ENCODE results near the gene RGMA.

RGMA gene

DNA sequence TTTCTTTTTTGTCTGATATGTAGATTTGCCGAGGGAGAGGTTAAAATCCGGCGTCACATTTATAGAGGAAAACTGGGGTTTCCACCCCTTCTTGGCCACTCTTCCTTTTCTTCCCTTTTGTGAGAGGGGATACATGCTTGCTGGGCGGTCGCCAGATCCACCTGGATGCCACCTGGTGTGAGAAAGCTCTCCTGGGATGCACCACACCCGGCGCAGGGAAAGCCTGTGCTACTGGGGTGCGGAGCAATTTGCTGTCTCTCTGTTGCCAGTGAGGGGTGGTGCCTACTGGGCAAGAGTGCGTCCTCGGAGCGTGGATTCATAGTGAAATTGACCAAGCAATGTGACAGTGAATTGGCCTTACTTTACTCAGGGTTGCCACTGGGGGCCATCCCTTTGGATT, 2.5 kb upstream of the RGMA start:
- H3K23ac ChIP-seq (ENCODE audit: low read length): no peak overlapping the region
- H3K9ac ChIP-seq (ENCODE audit: low read length): no peak overlapping the region
- H3K27me3 ChIP-seq (ENCODE audit: insufficient read depth, low read length, poor library complexity): peaks cover 14% of the 10 kb centered on the region
- no peak overlapping the region for H3K4me2 ChIP-seq (ENCODE audit: low read length)
- no peak overlapping the region for H3K4me3 ChIP-seq (ENCODE audit: low read length)
- no peaks in the 10 kb centered on the region for H3K79me1 ChIP-seq (ENCODE audit: low read length)
- H4K8ac ChIP-seq (ENCODE audit: low read depth, low read length): no peak overlapping the region
- no CpG with 5 or more reads among the region's 11 CpGs for WGBS (ENCODE audit: extremely low coverage, insufficient coverage, low lambda C conversion rate)
- no peak overlapping the region for H3K18ac ChIP-seq (ENCODE audit: low read length)
- no peak overlapping the region for H2BK120ac ChIP-seq (ENCODE audit: low read depth, low read length)
- no peak overlapping the region for H2AK5ac ChIP-seq (ENCODE audit: low read length)
- H3K36me3 ChIP-seq (ENCODE audit: control insufficient read depth, insufficient read depth, low read length): no peaks in the 10 kb centered on the region
- no peak overlapping the region for H3K27ac ChIP-seq (ENCODE audit: low read depth, low read length)
- no peaks in the 10 kb centered on the region for H3K79me2 ChIP-seq (ENCODE audit: control insufficient read depth, insufficient read depth, low read length)
- no peak overlapping the region for H2BK15ac ChIP-seq (replicated peaks; ENCODE audit: low read depth)
- H2BK5ac ChIP-seq (ENCODE audit: low read length): no peak overlapping the region
- no peak overlapping the region for H3K4ac ChIP-seq (ENCODE audit: low read depth, low read length)
- no peaks in the 10 kb centered on the region for H3K4me1 ChIP-seq (ENCODE audit: control insufficient read depth, low read depth, low read length)
- H4K5ac ChIP-seq (ENCODE audit: low read length): no peak overlapping the region
- no peak overlapping the region for H3K56ac ChIP-seq (ENCODE audit: low read length)
- no peak for DNase-seq

DNA sequence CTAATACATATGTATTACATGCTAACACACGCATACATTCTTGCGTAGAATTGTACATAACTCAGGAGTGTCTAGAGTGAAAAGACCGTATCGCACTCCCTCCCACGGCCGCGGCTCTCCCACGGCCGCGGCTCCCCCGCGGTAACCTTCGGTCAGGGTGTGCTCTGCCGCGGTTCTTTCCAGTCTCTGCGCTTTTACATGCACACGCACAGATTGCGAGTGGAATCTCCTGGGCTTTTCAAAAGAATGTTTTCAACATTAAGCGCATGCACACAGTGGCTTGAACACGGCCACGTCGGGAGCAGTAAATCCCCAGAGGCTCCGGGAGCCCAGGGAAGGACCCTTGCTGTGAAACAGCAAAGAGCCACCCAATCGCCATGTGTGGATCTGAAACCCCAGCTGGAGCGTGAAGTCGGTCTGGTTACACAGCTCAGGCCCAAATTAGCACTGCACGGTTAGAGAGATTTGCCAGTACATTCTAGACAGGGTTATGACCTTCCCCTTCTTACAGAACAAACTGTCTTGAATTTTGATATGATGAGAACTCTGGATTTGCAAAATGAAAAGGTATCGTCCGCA, 805 bp upstream of the RGMA start:
- Histone ChIP-seq H3K9ac (ENCODE audit: low read length) (no peak overlapping the region), H3K79me2 (ENCODE audit: control insufficient read depth, insufficient read depth, low read length) (no peaks in the 10 kb centered on the region), H2BK120ac (ENCODE audit: low read depth, low read length) (no peak overlapping the region), H3K18ac (ENCODE audit: low read length) (no peak overlapping the region), H3K56ac (ENCODE audit: low read length) (no peak overlapping the region), H4K8ac (ENCODE audit: low read depth, low read length) (no peak overlapping the region), H3K4me3 (ENCODE audit: low read length) (no peak overlapping the region), H3K4me1 (ENCODE audit: control insufficient read depth, low read depth, low read length) (no peaks in the 10 kb centered on the region), H3K4me2 (ENCODE audit: low read length) (peak overlapping the region; percentile 59), H2BK5ac (ENCODE audit: low read length) (no peak overlapping the region), H3K79me1 (ENCODE audit: low read length) (no peaks in the 10 kb centered on the region), H3K27ac (ENCODE audit: low read depth, low read length) (no peak overlapping the region), H4K5ac (ENCODE audit: low read length) (no peak overlapping the region), H3K27me3 (ENCODE audit: insufficient read depth, low read length, poor library complexity) (peaks cover 14% of the 10 kb centered on the region), H2BK15ac (replicated peaks; ENCODE audit: low read depth) (no peak overlapping the region), H3K23ac (ENCODE audit: low read length) (no peak overlapping the region), H3K36me3 (ENCODE audit: control insufficient read depth, insufficient read depth, low read length) (no peaks in the 10 kb centered on the region), H3K4ac (ENCODE audit: low read depth, low read length) (no peak overlapping the region), H2AK5ac (ENCODE audit: low read length) (no peak overlapping the region)
- WGBS (ENCODE audit: extremely low coverage, insufficient coverage, low lambda C conversion rate): no CpG with 5 or more reads among the region's 29 CpGs
- DNase-seq: no peak

DNA sequence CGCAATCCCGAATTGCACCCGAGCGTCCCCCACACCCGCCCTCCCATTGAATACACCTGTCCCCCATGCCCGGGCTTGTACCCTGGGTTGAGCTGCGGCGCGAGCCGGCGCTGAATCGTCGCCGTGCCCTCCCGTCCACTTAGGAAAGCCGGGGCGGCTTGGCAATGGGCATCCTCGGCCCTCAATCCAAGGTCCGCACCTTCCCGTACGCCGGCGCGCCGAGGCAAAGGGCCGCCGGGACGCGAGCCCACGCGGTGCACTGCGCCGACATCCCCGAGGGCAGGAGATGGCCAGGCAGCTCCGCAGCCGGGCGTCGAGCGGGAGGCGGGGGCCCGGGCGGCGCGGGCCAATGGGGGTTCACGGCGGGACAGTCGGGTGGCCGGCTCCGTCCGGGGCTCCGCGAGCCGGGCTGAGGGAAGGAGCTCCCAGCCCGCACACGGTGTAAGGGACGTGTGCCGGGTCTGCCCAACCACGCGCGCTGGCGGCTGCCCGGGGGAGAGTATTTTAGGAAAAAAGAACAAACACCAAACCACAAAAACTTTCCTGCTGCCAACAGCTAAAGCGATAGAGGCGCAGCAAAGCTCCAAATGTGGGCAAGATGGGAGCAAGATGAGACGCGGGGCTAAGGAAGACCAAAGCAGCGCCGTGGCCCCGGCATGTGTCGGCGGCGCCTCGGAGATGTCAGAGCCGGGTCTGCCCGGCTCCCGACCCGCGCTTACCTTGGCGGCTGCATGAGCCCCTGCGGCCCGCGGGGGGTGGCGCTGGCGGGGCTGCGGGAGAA, 621 bp downstream of the RGMA start:
- no peak overlapping the region for H4K8ac ChIP-seq (ENCODE audit: low read depth, low read length)
- H2BK120ac ChIP-seq (ENCODE audit: low read depth, low read length): no peak overlapping the region
- peak; percentile 54 for DNase-seq
- H3K36me3 ChIP-seq (ENCODE audit: control insufficient read depth, insufficient read depth, low read length): no peaks in the 10 kb centered on the region
- no peaks in the 10 kb centered on the region for H3K4me1 ChIP-seq (ENCODE audit: control insufficient read depth, low read depth, low read length)
- H3K4ac ChIP-seq (ENCODE audit: low read depth, low read length): no peak overlapping the region
- peak overlapping the region; percentile 71 for H3K4me2 ChIP-seq (ENCODE audit: low read length)
- H3K4me3 ChIP-seq (ENCODE audit: low read length): no peak overlapping the region
- H3K23ac ChIP-seq (ENCODE audit: low read length): no peak overlapping the region
- no peak overlapping the region for H2BK5ac ChIP-seq (ENCODE audit: low read length)
- H3K56ac ChIP-seq (ENCODE audit: low read length): peak overlapping the region; percentile 67
- no CpG with 5 or more reads among the region's 85 CpGs for WGBS (ENCODE audit: extremely low coverage, insufficient coverage, low lambda C conversion rate)
- no peak overlapping the region for H4K5ac ChIP-seq (ENCODE audit: low read length)
- H3K79me1 ChIP-seq (ENCODE audit: low read length): no peaks in the 10 kb centered on the region
- no peaks in the 10 kb centered on the region for H3K79me2 ChIP-seq (ENCODE audit: control insufficient read depth, insufficient read depth, low read length)
- H3K27ac ChIP-seq (ENCODE audit: low read depth, low read length): no peak overlapping the region
- H3K9ac ChIP-seq (ENCODE audit: low read length): peak overlapping the region; percentile 32
- H3K27me3 ChIP-seq (ENCODE audit: insufficient read depth, low read length, poor library complexity): peaks cover 14% of the 10 kb centered on the region
- H2BK15ac ChIP-seq (replicated peaks; ENCODE audit: low read depth): no peak overlapping the region
- H3K18ac ChIP-seq (ENCODE audit: low read length): no peak overlapping the region
- no peak overlapping the region for H2AK5ac ChIP-seq (ENCODE audit: low read length)

DNA sequence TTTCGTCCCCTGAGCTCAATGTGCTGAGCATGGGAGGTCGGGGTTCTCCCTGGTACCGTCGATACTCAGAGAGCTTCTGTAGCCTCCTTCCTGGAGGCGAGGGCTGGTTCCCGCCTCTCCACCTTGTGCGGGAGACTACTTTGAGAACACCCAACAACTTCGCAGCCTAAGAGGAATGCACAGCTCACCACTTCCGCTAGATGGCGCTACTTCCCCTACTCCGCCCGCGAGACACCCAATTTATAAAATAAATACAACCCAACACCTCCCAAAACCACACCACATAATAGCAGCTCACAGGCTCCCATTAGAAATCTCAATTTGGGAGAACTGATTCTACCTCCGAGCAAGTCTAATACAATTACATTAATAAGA, 1.2 kb downstream of the RGMA start:
- H3K27ac ChIP-seq (ENCODE audit: low read depth, low read length): no peak overlapping the region
- WGBS (ENCODE audit: extremely low coverage, insufficient coverage, low lambda C conversion rate): no CpG with 5 or more reads among the region's 14 CpGs
- no peak overlapping the region for H4K8ac ChIP-seq (ENCODE audit: low read depth, low read length)
- H3K56ac ChIP-seq (ENCODE audit: low read length): peak overlapping the region; percentile 10
- H3K4me3 ChIP-seq (ENCODE audit: low read length): no peak overlapping the region
- no peak overlapping the region for H2AK5ac ChIP-seq (ENCODE audit: low read length)
- H3K36me3 ChIP-seq (ENCODE audit: control insufficient read depth, insufficient read depth, low read length): no peaks in the 10 kb centered on the region
- no peak overlapping the region for H2BK5ac ChIP-seq (ENCODE audit: low read length)
- peak overlapping the region; percentile 71 for H3K4me2 ChIP-seq (ENCODE audit: low read length)
- H2BK120ac ChIP-seq (ENCODE audit: low read depth, low read length): no peak overlapping the region
- peaks cover 14% of the 10 kb centered on the region for H3K27me3 ChIP-seq (ENCODE audit: insufficient read depth, low read length, poor library complexity)
- DNase-seq: peak; percentile 83
- H3K4me1 ChIP-seq (ENCODE audit: control insufficient read depth, low read depth, low read length): no peaks in the 10 kb centered on the region
- no peak overlapping the region for H4K5ac ChIP-seq (ENCODE audit: low read length)
- H3K9ac ChIP-seq (ENCODE audit: low read length): no peak overlapping the region
- H3K18ac ChIP-seq (ENCODE audit: low read length): no peak overlapping the region
- H3K23ac ChIP-seq (ENCODE audit: low read length): no peak overlapping the region
- H3K4ac ChIP-seq (ENCODE audit: low read depth, low read length): no peak overlapping the region
- no peaks in the 10 kb centered on the region for H3K79me2 ChIP-seq (ENCODE audit: control insufficient read depth, insufficient read depth, low read length)
- no peak overlapping the region for H2BK15ac ChIP-seq (replicated peaks; ENCODE audit: low read depth)
- no peaks in the 10 kb centered on the region for H3K79me1 ChIP-seq (ENCODE audit: low read length)

DNA sequence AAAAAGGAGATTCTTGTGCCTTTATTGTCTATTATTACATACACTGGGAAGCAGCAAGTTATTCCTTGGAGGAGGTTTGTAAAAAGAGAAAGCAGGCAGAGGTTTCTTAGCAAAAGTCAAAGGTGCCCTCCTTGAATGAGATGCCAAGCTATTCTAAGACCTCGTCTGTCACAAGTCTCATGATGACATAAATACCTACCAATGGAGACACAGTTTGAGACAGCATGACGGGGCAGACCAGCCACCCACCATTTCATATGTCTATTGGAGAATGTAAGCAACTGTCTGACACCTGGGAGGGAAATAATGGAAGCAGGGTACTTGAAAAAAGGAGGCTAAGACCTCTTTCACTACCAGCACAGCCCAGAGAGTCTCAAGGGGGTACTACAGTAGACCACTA, 2.2 kb downstream of the RGMA start:
- Histone ChIP-seq H3K4me2 (ENCODE audit: low read length) (no peak overlapping the region), H2BK120ac (ENCODE audit: low read depth, low read length) (no peak overlapping the region), H3K27ac (ENCODE audit: low read depth, low read length) (no peak overlapping the region), H3K18ac (ENCODE audit: low read length) (no peak overlapping the region), H4K5ac (ENCODE audit: low read length) (no peak overlapping the region), H3K4ac (ENCODE audit: low read depth, low read length) (no peak overlapping the region), H2BK5ac (ENCODE audit: low read length) (no peak overlapping the region), H3K56ac (ENCODE audit: low read length) (no peak overlapping the region), H2AK5ac (ENCODE audit: low read length) (no peak overlapping the region), H3K9ac (ENCODE audit: low read length) (no peak overlapping the region), H3K4me3 (ENCODE audit: low read length) (no peak overlapping the region), H3K27me3 (ENCODE audit: insufficient read depth, low read length, poor library complexity) (peaks cover 12% of the 10 kb centered on the region), H3K4me1 (ENCODE audit: control insufficient read depth, low read depth, low read length) (no peaks in the 10 kb centered on the region), H2BK15ac (replicated peaks; ENCODE audit: low read depth) (no peak overlapping the region), H4K8ac (ENCODE audit: low read depth, low read length) (no peak overlapping the region), H3K23ac (ENCODE audit: low read length) (no peak overlapping the region), H3K36me3 (ENCODE audit: control insufficient read depth, insufficient read depth, low read length) (no peaks in the 10 kb centered on the region), H3K79me2 (ENCODE audit: control insufficient read depth, insufficient read depth, low read length) (no peaks in the 10 kb centered on the region), H3K79me1 (ENCODE audit: low read length) (no peaks in the 10 kb centered on the region)
- DNase-seq: no peak
- WGBS (ENCODE audit: extremely low coverage, insufficient coverage, low lambda C conversion rate): no CpG with 5 or more reads among the region's 2 CpGs

Data from mesendoderm (in vitro differentiated cells).